GM13977 (cell line): Measurements from ENCODE around the gene PXYLP1.

Experiments
- DNase-seq: peaks from one replicate; pipeline ENCODE4 v3.0.0; 2012; ENCODE audit warnings: low spot score
- CTCF ChIP-seq: IDR thresholded peaks from 2 replicates; pipeline ENCODE4 v1.5.1; 2012; ENCODE audit warnings: mild to moderate bottlenecking, control low read depth; ENCODE audit not compliant: insufficient read depth; ENCODE audit errors: extremely low read depth, missing control alignments
- in situ Hi-C: fragments of 300-500 bp; cut with MboI; formaldehyde crosslinking; loops from one replicate; pipeline ENCODE4 v1.12.0; 2022; ENCODE audit warnings: low sequenced_read_pairs, low pct_unique_long_range_greater_than_20kb, mixed read lengths, inconsistent platforms; ENCODE audit not compliant: unreplicated experiment

The PXYLP1 gene

GRCh38 chr3:141287326-141287725, 55.7 kb downstream of the PXYLP1 start:
- in situ Hi-C loops = no loop called here

GRCh38 chr3:141288336-141288990, 56.8 kb downstream of the PXYLP1 start:
- TF ChIP-seq CTCF = no peak
- no peak for DNase-seq
- in situ Hi-C loops = no loop called here

More at GRCh38 chr3:141287326-141287725, 55.7 kb downstream of the PXYLP1 start:
- no peak for TF ChIP-seq CTCF
- DNase-seq = no peak

- DNase-seq = no peak
- TF ChIP-seq CTCF = no peak
- in situ Hi-C loops = no loop called here
These were observed 57.7 kb downstream of the PXYLP1 start for GRCh38 chr3:141289228-141289772.

- TF ChIP-seq CTCF = no peak
- no peak for DNase-seq
- in situ Hi-C loops = no loop called here
These were observed 60.1 kb downstream of the PXYLP1 start for GRCh38 chr3:141291559-141292355.

GRCh38 chr3:141292356-141293058, 60.9 kb downstream of the PXYLP1 start:
- no peak for DNase-seq
- no peak for TF ChIP-seq CTCF
- in situ Hi-C loops = no loop called here

GRCh38 chr3:141294301-141294700, 62.7 kb downstream of the PXYLP1 start:
- DNase-seq = no peak
- in situ Hi-C loops = no loop called here
- no peak for TF ChIP-seq CTCF
